ENCODE results near the gene FBLIM1. TPM values are rescaled to one million over a fixed set of nuclear protein-coding genes. Genes with fewer than 3 reads are reported as not detected.

FBLIM1 gene
- total RNA-seq, 2 donors from 2014 or later: 731 to 997 TPM

- Histone ChIP-seq H3K4me1 (ENCODE audit: control insufficient read depth in 1 of 2, low read depth in 2 of 2) (peaks cover 0 to under 1% of the 10 kb centered on the region in 2 donors), H3K36me3 (peaks cover 83% of the 10 kb centered on the region)
- no peak for ATAC-seq (ENCODE audit: insufficient number of reproducible peaks, low FRiP score, low read depth)
These were observed 31.2 kb upstream of the FBLIM1 start for GRCh38 chr1:15727424-15727823.

GRCh38 chr1:15727866-15728534, 30.6 kb upstream of the FBLIM1 start:
- Histone ChIP-seq H3K9me3 (no peaks in the 10 kb centered on the region), H3K27ac (no peak overlapping the region), H3K4me3 (no peak overlapping the region), H3K4me1 (ENCODE audit: control insufficient read depth in 1 of 2, low read depth in 2 of 2) (peaks cover 0 to 3% of the 10 kb centered on the region in 2 donors), H3K36me3 (peaks cover 81% of the 10 kb centered on the region), H3K27me3 (replicated peaks; ENCODE audit: insufficient read depth) (no peaks in the 10 kb centered on the region)
- no peak for TF ChIP-seq CTCF (IDR thresholded peaks at IDR 0.05)
- ATAC-seq (ENCODE audit: insufficient number of reproducible peaks, low FRiP score, low read depth) (no peak), DNase-seq (ENCODE audit: low spot score) (no peak)

More at GRCh38 chr1:15727424-15727823, 31.2 kb upstream of the FBLIM1 start:
- Histone ChIP-seq H3K4me3 (no peak overlapping the region), H3K9me3 (no peaks in the 10 kb centered on the region), H3K27ac (no peak overlapping the region), H3K27me3 (replicated peaks; ENCODE audit: insufficient read depth) (no peaks in the 10 kb centered on the region)
- TF ChIP-seq CTCF (IDR thresholded peaks at IDR 0.05): no peak
- no peak for DNase-seq (ENCODE audit: low spot score)

- no peak for TF ChIP-seq CTCF (IDR thresholded peaks at IDR 0.05)
- Histone ChIP-seq H3K4me3 (no peak overlapping the region), H3K27ac (no peak overlapping the region), H3K36me3 (peaks cover 85% of the 10 kb centered on the region), H3K4me1 (ENCODE audit: control insufficient read depth in 1 of 2, low read depth in 2 of 2) (peaks cover 0 to 3% of the 10 kb centered on the region in 2 donors), H3K9me3 (no peaks in the 10 kb centered on the region), H3K27me3 (replicated peaks; ENCODE audit: insufficient read depth) (no peaks in the 10 kb centered on the region)
- ATAC-seq (ENCODE audit: insufficient number of reproducible peaks, low FRiP score, low read depth): no peak
- no peak for DNase-seq (ENCODE audit: low spot score)
These were observed 29.5 kb upstream of the FBLIM1 start for GRCh38 chr1:15728937-15729657.

- no peak for TF ChIP-seq CTCF (IDR thresholded peaks at IDR 0.05)
- Histone ChIP-seq H3K4me1 (ENCODE audit: control insufficient read depth in 1 of 2, low read depth in 2 of 2) (peaks cover 0 to 12% of the 10 kb centered on the region in 2 donors), H3K9me3 (no peaks in the 10 kb centered on the region), H3K27ac (no peak overlapping the region), H3K4me3 (no peak overlapping the region), H3K36me3 (peaks cover 80% of the 10 kb centered on the region), H3K27me3 (replicated peaks; ENCODE audit: insufficient read depth) (no peaks in the 10 kb centered on the region)
- DNase-seq (ENCODE audit: low spot score) (no peak), ATAC-seq (ENCODE audit: insufficient number of reproducible peaks, low FRiP score, low read depth) (no peak)
These were observed 28.2 kb upstream of the FBLIM1 start for GRCh38 chr1:15730423-15730822.

- no peak for ATAC-seq (ENCODE audit: insufficient number of reproducible peaks, low FRiP score, low read depth)
- Histone ChIP-seq H3K4me1 (ENCODE audit: control insufficient read depth in 1 of 2, low read depth in 2 of 2) (peaks cover 4 to 17% of the 10 kb centered on the region in 2 donors), H3K4me3 (no peak overlapping the region), H3K27me3 (replicated peaks; ENCODE audit: insufficient read depth) (no peaks in the 10 kb centered on the region), H3K9me3 (no peaks in the 10 kb centered on the region), H3K27ac (no peak overlapping the region), H3K36me3 (peaks cover 75% of the 10 kb centered on the region)
- TF ChIP-seq CTCF (IDR thresholded peaks at IDR 0.05): no peak
- DNase-seq (ENCODE audit: low spot score): no peak
These were observed 27.7 kb upstream of the FBLIM1 start for GRCh38 chr1:15730936-15731335.

Measured in thoracic aorta (tissue), 2 donors.